Activated naive CD8-positive, alpha-beta T cell (primary cell): ENCODE data around the gene ADAMTS13.

ENCODE experiments used
- H3K27ac Mint-ChIP-seq: one replicate; pipeline ENCODE4 v1.8.0; 2021; ENCODE audit warnings: mixed read lengths
- H3K27me3 Mint-ChIP-seq: one replicate; pipeline ENCODE4 v1.8.0; 2021; ENCODE audit warnings: mixed read lengths
- H3K36me3 Mint-ChIP-seq: one replicate; pipeline ENCODE4 v1.8.0; 2021; ENCODE audit warnings: mixed read lengths
- H3K4me1 Mint-ChIP-seq: one replicate; pipeline ENCODE4 v1.8.0; 2021; ENCODE audit warnings: low read depth, mixed read lengths
- H3K4me3 Mint-ChIP-seq: one replicate; pipeline ENCODE4 v1.8.0; 2021; ENCODE audit warnings: mild to moderate bottlenecking, mixed read lengths
- H3K9me3 Mint-ChIP-seq: one replicate; pipeline ENCODE4 v1.8.0; 2021; ENCODE audit warnings: low read depth, mixed read lengths

ADAMTS13 gene

GRCh38 chr9:133490201-133490681 is 68.1 kb downstream of the ADAMTS13 start:
- Mint-ChIP-seq H3K4me1 (peaks cover 5% of the 10 kb centered on the region), H3K4me3 (no peak overlapping the region), H3K9me3 (no peaks in the 10 kb centered on the region), H3K27me3 (no peaks in the 10 kb centered on the region), H3K27ac (no peak overlapping the region), H3K36me3 (no peaks in the 10 kb centered on the region)

GRCh38 chr9:133490865-133491655 is 68.9 kb downstream of the ADAMTS13 start:
- Mint-ChIP-seq H3K9me3 (no peaks in the 10 kb centered on the region), H3K4me1 (peaks cover 4% of the 10 kb centered on the region), H3K27me3 (no peaks in the 10 kb centered on the region), H3K4me3 (no peak overlapping the region), H3K27ac (no peak overlapping the region), H3K36me3 (no peaks in the 10 kb centered on the region)

- H3K36me3 Mint-ChIP-seq: no peaks in the 10 kb centered on the region
- no peak overlapping the region for H3K4me3 Mint-ChIP-seq
- H3K27me3 Mint-ChIP-seq: no peaks in the 10 kb centered on the region
- no peak overlapping the region for H3K27ac Mint-ChIP-seq
- no peaks in the 10 kb centered on the region for H3K9me3 Mint-ChIP-seq
- H3K4me1 Mint-ChIP-seq: no peaks in the 10 kb centered on the region
Measured at GRCh38 chr9:133491656-133491925, 69.4 kb downstream of the ADAMTS13 start.

DNA sequence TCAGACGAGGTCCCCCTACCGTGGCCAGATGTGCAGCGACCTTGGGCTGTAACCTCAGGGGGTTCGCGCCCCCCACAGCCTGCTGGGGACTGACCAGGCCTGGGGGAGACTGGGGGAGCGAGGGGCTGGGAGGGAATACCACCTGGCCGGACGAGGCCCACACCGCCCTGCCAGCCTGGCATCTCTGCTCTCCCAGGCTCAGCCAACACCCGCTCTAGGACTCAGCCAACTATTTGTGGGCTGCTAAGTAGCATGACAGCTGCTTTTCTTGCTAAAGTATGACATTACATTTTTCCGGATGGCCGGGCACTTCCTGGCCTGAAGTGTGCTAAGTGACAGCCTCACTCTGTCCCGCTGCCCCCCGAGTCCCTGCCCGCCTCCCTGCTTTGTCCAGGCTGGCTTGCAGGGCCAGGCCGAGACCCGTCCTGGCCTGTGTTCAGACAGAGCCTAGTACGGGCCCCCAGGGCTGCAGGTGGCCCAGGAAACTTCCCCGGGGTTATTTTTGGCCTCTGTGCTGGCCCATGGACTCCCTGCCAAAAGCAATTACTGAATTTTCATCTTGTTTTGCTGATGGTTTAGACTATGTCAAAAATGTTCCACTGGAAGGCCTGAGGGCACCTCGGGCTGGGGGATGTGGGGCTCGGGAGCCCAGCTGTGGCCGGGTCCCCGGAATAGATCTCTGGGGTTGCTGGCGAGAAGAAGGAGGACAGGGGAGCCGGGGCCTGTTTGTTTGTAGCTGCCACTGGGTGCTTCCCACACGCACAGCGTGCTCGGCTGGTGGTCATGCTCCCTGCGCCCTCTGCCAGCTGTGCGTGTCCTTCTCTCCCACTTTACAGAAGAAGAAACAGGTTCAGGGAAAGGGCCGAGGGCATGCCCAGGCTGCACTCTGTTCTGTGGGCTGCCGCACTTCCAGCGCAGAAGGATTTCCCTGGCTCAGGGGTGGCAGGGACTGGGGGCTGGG is 70.2 kb downstream of the ADAMTS13 start:
- Mint-ChIP-seq H3K27me3 (no peaks in the 10 kb centered on the region), H3K36me3 (no peaks in the 10 kb centered on the region), H3K27ac (no peak overlapping the region), H3K4me3 (no peak overlapping the region), H3K4me1 (no peaks in the 10 kb centered on the region), H3K9me3 (no peaks in the 10 kb centered on the region)

DNA sequence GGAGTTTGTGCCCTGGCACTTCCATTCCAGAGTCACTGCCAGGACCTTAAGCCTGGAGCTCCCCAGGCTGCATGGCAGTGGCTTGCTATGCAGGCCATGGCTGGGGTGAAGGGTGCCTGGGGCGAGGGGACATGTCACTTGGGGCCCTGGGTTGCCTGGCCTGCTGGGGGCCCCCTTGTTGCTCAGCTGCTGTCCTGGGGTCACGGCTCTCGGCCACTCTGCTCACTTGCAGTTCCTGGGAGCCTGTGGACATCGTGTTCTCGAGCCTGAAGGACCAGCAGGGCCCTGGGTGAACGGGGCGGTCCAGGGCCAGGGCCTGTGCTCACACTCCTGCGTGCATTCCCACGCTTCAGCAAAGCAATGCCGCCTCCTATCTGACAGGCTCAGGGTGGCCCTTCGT is 71.3 kb downstream of the ADAMTS13 start:
- H3K4me1 Mint-ChIP-seq: no peaks in the 10 kb centered on the region
- no peak overlapping the region for H3K4me3 Mint-ChIP-seq
- no peaks in the 10 kb centered on the region for H3K27me3 Mint-ChIP-seq
- H3K9me3 Mint-ChIP-seq: no peaks in the 10 kb centered on the region
- H3K36me3 Mint-ChIP-seq: no peaks in the 10 kb centered on the region
- no peak overlapping the region for H3K27ac Mint-ChIP-seq

- no peaks in the 10 kb centered on the region for H3K9me3 Mint-ChIP-seq
- no peaks in the 10 kb centered on the region for H3K36me3 Mint-ChIP-seq
- H3K27ac Mint-ChIP-seq: no peak overlapping the region
- H3K4me1 Mint-ChIP-seq: no peaks in the 10 kb centered on the region
- H3K27me3 Mint-ChIP-seq: no peaks in the 10 kb centered on the region
- H3K4me3 Mint-ChIP-seq: no peak overlapping the region
Measured at GRCh38 chr9:133493845-133494540, 71.8 kb downstream of the ADAMTS13 start.

GRCh38 chr9:133494636-133495326 is 72.6 kb downstream of the ADAMTS13 start:
- Mint-ChIP-seq H3K9me3 (no peaks in the 10 kb centered on the region), H3K4me3 (no peak overlapping the region), H3K4me1 (no peaks in the 10 kb centered on the region), H3K27ac (no peak overlapping the region), H3K36me3 (no peaks in the 10 kb centered on the region), H3K27me3 (no peaks in the 10 kb centered on the region)

- Mint-ChIP-seq H3K4me3 (no peak overlapping the region), H3K27ac (no peak overlapping the region), H3K27me3 (no peaks in the 10 kb centered on the region), H3K4me1 (no peaks in the 10 kb centered on the region), H3K9me3 (no peaks in the 10 kb centered on the region), H3K36me3 (no peaks in the 10 kb centered on the region)
Measured at GRCh38 chr9:133495327-133496293, 73.4 kb downstream of the ADAMTS13 start.

DNA sequence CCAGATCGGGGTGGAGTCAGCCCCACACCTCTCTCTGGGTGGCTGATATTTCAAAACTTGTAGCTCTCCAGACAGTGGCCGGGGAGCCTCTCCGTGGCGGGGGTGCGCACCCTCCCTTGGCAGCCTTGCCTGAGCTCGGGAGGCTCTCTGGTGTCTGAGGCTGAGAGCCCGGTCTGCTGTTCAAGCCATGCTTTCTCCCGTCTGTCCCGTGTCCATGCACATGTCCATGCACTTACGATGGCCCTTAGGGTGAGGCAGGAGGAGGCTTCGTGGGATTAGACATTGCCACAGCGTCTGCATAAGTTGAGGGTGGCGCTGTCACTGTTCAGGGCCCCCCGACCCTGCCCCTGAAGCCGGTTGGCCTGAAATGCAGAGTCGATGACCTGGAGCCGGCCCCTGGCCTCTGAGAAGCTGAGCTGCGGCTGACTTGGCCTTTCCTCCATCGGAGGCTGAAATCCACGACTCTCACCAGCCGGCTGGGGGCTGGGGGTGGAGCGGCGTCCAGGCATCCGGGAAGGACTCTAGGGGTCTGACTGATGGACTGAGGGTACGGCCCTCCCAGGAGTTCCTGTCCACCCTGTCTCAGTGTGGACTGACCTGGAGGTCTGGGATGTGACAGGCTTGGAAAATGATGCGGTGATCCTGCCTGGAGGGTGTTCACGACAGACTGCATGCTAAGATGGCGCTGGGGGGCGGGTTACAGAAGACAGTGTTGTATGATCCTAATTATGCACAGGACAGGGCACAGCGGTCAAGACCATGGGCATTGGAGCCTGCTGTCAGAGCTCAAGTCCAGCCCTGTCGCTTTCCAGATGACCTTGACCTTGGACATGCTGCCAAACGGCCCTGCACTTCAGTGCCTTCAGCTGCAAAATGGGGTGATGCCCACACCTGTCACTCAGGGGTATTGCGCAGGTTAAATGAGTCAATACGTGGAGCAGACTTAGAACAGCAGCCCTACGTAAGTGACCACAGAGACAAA is 75.0 kb downstream of the ADAMTS13 start:
- H3K4me3 Mint-ChIP-seq: no peak overlapping the region
- H3K4me1 Mint-ChIP-seq: no peaks in the 10 kb centered on the region
- no peak overlapping the region for H3K27ac Mint-ChIP-seq
- H3K27me3 Mint-ChIP-seq: no peaks in the 10 kb centered on the region
- H3K9me3 Mint-ChIP-seq: peaks cover 8% of the 10 kb centered on the region
- H3K36me3 Mint-ChIP-seq: peaks cover 4% of the 10 kb centered on the region

DNA sequence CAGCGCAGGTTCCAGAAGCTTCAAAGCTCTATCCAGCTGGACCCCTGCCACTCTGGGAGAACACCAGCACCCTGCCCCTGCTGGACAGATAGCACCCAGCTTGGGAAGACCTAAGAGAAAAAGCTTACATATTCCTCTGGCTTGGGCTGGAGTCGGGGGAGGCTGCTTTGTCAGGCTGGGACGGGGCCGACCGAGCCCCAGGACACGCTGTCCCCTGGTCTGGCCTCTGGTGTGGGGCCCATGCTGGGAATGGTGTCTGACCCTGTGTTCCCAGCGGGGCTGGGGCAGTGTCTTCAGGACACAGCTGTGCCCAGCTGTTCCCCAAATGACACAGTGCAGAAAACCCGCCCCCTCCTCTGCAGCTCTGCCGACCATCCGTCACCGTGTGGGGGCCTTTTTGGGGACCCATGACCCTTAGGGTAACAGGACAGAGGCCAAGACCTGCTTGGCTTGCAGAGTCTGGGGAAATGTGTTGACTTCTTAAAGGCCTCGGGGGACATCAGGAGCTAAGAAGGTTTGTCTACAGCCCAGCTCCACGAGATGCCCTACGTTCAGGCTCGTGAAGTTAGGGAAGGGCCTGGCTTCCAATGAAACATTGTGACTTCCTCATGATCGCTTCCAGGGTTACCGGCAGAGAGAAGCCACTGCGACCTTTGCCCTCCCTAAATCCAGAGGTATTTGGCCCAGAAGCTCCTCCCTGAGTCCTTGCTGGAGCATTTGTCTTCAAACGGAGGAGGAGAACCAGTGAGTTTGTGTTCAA is 77.1 kb downstream of the ADAMTS13 start:
- no peak overlapping the region for H3K27ac Mint-ChIP-seq
- peaks cover 12% of the 10 kb centered on the region for H3K9me3 Mint-ChIP-seq
- no peaks in the 10 kb centered on the region for H3K27me3 Mint-ChIP-seq
- peaks cover 4% of the 10 kb centered on the region for H3K36me3 Mint-ChIP-seq
- H3K4me1 Mint-ChIP-seq: no peaks in the 10 kb centered on the region
- H3K4me3 Mint-ChIP-seq: no peak overlapping the region

GRCh38 chr9:133499892-133500270 is 77.7 kb downstream of the ADAMTS13 start:
- H3K27ac Mint-ChIP-seq: no peak overlapping the region
- peaks cover 4% of the 10 kb centered on the region for H3K36me3 Mint-ChIP-seq

DNA sequence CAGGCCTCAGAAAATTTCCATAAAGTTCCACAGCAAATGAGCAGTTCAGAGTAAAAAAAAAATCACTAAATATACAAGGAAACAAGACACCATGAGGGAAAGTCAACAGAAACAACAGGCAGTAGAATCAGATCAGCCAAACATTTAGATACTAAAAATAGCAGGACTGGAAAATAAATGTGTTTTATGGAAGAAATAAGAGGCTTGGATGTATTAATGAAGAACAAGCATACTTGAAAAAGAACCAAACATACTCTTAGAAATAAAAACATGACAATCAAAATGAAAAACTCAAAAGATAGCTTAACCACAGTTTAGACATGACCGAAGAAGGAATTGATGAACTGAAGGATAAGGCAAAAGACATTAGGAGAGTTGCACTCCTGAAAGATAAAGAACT is 79.9 kb downstream of the ADAMTS13 start:
- Mint-ChIP-seq H3K27ac (no peak overlapping the region), H3K9me3 (peaks cover 12% of the 10 kb centered on the region), H3K4me3 (no peak overlapping the region), H3K4me1 (peaks cover under 1% of the 10 kb centered on the region), H3K36me3 (peaks cover 4% of the 10 kb centered on the region), H3K27me3 (no peaks in the 10 kb centered on the region)

More at GRCh38 chr9:133499892-133500270, 77.7 kb downstream of the ADAMTS13 start:
- Mint-ChIP-seq H3K9me3 (peaks cover 12% of the 10 kb centered on the region), H3K4me3 (no peak overlapping the region), H3K27me3 (no peaks in the 10 kb centered on the region), H3K4me1 (no peaks in the 10 kb centered on the region)
